ENCODE results near the gene ISCA2.
"Not testable (repeated sequence)": the region's sequence is repeated elsewhere in the genome, so short reads cannot be mapped to it uniquely, and the experiment has no call there.

Gene ISCA2, protein sequence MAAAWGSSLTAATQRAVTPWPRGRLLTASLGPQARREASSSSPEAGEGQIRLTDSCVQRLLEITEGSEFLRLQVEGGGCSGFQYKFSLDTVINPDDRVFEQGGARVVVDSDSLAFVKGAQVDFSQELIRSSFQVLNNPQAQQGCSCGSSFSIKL

GRCh38 chr14:74493343-74494261, at the start of gene ISCA2:
Gene ISCA2 (plus strand): TSS chr14:74493765. CDS start chr14:74493775, 10 bp downstream.
- peak; percentile 93 for DNase-seq (ENCODE audit: low spot score)

- DNase-seq (ENCODE audit: low spot score): no peak
Measured at GRCh38 chr14:74444866-74445265, 48.7 kb upstream of the ISCA2 start.

DNA sequence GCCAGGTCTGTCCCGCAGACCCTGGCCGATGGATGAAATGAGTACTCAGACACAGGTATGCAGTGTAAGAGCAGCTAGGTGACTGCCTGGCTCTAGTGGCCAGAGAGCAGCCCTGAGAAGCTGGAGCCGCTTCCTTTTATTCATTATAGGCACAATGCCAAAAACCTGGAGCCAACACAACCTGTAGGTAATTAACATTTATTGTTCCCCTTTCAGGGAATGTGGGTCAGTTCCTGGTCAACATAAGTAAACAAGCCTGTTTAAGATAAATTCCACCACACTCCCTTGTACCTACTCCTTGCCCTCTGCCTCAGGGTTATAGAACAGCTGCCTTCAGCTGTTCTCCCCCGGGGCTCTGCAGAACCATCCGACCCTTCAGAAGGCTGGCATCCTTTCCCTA, 39.2 kb upstream of the ISCA2 start:
- not testable (repeated sequence) for DNase-seq (ENCODE audit: low spot score)

GRCh38 chr14:74456684-74457564, 36.6 kb upstream of the ISCA2 start:
- DNase-seq (ENCODE audit: low spot score): no peak

- DNase-seq (ENCODE audit: low spot score): no peak
Measured at GRCh38 chr14:74457565-74457895, 36.0 kb upstream of the ISCA2 start.

- peak; percentile 50 for DNase-seq (ENCODE audit: low spot score)
Measured at GRCh38 chr14:74459289-74459946, 34.1 kb upstream of the ISCA2 start.

DNA sequence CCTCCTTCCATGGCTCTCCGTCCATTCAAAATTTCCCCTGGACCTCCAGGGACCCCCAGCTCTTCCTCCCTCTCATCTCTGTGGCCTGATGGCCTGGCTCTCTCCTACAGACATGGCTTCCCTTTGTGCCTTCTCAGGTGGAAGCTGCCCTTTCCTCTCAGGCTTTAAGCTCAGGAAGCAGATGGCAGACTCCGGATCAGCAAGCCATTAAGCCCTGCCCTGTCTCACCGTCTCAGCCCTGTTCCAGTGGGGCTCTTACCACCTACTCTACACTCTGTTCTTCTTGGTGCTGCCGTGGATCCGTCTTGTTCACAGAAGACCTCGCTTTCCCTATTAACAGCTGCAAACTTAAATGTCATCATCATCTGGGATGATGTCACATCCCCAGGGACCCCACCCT, 33.6 kb upstream of the ISCA2 start:
- no peak for DNase-seq (ENCODE audit: low spot score)

- no peak for DNase-seq (ENCODE audit: low spot score)
Measured at GRCh38 chr14:74462993-74463392, 30.6 kb upstream of the ISCA2 start.

- no peak for DNase-seq (ENCODE audit: low spot score)
Measured at GRCh38 chr14:74463697-74464096, 29.9 kb upstream of the ISCA2 start.

DNA sequence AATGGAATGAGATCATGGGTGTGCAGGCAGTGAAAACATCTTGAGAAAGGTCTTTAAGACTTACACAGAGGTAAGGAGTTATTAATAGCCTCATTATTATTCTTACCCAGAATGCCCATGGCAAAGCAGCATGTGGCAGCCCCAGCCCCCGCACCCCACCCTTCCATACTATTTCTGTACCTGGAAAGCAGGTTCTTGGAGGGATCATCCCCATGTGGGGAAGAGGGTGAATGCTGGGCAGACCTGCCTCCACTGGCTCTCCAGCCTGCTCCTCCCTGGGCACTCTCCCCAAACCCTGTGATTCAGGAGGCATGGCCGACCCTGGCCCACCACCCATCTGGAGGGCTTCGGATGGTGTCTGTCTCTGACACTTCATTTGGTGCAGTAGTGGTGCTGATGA, 28.8 kb upstream of the ISCA2 start:
- DNase-seq (ENCODE audit: low spot score): no peak

DNA sequence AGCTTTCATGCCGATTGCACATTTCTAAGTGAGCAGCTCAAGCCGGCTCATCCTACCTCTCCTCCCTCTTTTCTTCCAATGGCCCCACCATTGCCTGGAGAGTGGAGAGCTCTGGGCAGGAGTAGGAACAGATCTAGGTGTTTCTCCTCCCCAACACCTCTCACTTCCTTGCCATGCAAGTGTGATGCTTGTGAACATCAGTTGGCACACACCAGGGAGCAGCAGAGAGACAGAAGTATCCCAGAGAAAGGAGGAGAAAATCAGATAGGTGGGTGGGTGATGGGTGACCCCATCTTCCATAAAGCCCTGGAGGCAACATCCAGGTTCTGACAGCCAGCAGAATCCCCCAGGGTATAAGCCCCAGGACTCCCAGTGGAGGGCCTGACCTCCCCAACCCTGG, 28.2 kb upstream of the ISCA2 start:
- no peak for DNase-seq (ENCODE audit: low spot score)

- DNase-seq (ENCODE audit: low spot score): no peak
Measured at GRCh38 chr14:74468513-74468912, 25.1 kb upstream of the ISCA2 start.

GRCh38 chr14:74469548-74470518, 23.7 kb upstream of the ISCA2 start:
- no peak for DNase-seq (ENCODE audit: low spot score)

- DNase-seq (ENCODE audit: low spot score): no peak
Measured at GRCh38 chr14:74472601-74473000, 21.0 kb upstream of the ISCA2 start.

DNA sequence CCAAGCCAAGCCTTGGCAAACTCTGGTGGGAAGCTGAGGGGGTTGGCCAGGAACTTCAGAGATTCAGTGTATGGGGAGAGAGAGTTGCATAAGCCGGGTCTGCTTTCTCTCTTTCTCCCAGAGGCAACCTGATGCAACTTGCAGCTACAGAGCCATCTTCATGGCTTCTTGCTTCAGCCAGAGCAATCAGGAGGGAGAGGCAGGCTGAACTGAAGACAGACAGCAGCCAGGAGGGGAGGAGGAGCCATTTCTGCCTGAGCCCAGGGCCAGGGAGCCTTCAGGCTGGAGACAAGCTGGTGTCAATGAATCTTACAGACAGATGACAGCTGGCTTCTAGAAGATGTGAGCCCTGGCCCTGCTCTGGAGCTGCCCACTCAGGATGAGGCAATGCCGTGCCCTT, 19.2 kb upstream of the ISCA2 start:
- no peak for DNase-seq (ENCODE audit: low spot score)

DNA sequence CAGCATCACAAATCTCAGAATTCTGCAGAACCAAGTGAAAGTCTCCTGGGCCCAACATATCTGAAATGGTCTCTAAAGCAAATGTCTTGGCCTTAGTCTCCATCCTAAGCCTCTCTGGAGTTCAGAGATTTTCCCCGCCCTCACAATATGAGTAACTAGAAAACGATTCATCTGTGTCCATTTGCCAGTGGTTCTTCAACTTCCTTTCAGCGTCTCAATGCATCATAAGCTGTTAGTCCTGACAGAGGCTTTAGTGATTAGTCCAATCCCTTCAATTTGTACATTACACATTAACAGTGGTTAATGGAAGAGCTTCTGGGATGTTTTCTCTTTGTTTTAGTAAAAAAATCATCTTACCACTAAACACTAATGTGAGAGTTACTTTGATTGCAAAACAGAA, 17.9 kb upstream of the ISCA2 start:
- peak; percentile 16 for DNase-seq (ENCODE audit: low spot score)

DNA sequence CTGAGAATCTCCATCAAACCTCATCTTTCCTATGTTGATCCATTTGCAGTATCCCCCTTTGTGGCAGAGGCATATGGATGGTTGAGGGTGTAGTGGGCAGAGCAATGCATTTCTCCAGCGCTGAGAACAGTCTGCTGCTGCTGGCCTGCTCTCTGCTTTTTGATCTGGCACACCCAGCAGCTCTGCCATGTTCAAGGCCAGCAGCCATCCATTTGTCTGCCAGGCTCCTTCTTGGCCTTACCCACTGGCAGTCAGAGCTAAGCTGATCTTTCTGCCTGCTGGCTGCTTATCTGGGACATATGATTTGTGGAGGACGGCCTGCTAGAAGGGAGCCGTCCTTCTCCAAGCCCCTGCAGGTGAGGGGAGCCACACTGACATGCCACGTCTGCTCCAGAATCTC, 17.5 kb upstream of the ISCA2 start:
- no peak for DNase-seq (ENCODE audit: low spot score)

DNA sequence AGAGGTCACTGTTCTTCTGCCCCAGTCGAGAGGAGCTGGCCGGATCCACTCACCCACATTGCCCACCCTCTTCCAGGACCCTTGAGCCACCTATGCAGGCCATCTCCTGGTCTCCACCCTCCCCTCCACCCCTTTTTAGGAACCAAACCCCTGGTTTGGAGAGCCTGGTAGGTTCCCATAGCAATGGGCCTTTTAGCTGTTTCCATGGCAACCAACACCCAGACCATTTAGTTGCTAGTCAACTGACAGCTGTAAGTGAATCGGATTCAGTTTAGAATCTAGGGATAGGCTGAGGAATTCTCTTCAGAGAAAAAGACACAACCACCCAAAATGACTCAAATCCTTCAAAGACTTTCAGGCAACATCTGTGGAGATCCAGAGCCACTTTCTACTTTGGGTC, 17.0 kb upstream of the ISCA2 start:
- no peak for DNase-seq (ENCODE audit: low spot score)

- DNase-seq (ENCODE audit: low spot score): peak; percentile 81
Measured at GRCh38 chr14:74478996-74479635, 14.4 kb upstream of the ISCA2 start.

- DNase-seq (ENCODE audit: low spot score): no peak
Measured at GRCh38 chr14:74480046-74480445, 13.5 kb upstream of the ISCA2 start.

GRCh38 chr14:74482571-74482970, 11.0 kb upstream of the ISCA2 start:
- DNase-seq (ENCODE audit: low spot score): no peak

Data from kidney capillary endothelial cell (primary cell).